HG03342 (cell line): Measurements from ENCODE around the gene APBA2.
"Not testable (repeated sequence)": the region's sequence is repeated elsewhere in the genome, so short reads cannot be mapped to it uniquely, and the experiment has no call there.

Experiments used
- ATAC-seq: cut with Tn5 transposase; IDR thresholded peaks from one replicate; pipeline ENCODE4 v1.9.1; 2021; ENCODE audit warnings: mild to moderate bottlenecking, moderate library complexity; ENCODE audit not compliant: unreplicated experiment

The APBA2 gene

GRCh38 chr15:28885630-28886430 is at the start of gene APBA2:
Gene APBA2 (plus strand): TSS chr15:28885974. CDS start chr15:29053885, 167,911 bp downstream.
- no peak for ATAC-seq

DNA sequence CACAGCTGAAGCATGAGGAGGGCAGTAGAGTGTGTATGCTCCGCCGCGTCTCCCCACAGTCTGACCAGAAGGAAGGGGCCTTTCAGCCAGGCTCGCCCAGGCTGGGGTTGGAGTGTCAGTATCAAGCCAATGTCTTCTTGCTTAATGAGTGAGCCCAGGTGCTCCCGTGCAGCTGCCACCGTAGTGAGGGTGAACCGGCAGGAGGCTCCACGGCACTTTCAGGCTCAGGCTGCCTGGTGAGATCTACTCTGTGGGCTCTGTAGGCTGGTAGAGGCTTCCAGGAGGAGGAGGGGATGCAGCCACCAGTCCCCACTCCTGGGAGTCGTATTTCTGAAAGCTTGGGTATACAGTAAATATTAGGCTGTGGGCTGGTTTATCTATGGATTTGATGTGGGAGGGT is 45.5 kb upstream of the APBA2 start:
- not testable (repeated sequence) for ATAC-seq

DNA sequence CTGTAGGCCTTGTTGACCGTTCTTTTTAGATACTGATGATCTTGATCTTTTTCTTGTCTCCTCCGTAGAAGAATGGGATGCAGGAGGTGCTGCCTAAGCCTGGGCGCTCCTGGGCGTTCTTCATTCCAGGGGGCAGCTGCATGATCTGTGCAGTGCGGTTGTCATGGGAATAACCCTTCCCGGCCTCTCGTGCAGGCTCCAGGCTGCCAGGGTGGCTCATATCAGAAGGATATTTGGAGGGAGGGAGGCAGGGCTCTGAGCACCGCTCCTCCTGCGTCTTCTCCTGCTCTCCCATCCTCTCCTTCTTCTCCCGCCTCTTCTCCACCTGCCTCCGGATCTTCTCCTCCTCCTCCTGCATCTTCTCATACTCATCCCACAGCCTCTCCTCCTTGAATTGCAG is 43.6 kb upstream of the APBA2 start:
- not testable (repeated sequence) for ATAC-seq

- not testable (repeated sequence) for ATAC-seq
Measured at GRCh38 chr15:28843520-28843919, 42.3 kb upstream of the APBA2 start.

DNA sequence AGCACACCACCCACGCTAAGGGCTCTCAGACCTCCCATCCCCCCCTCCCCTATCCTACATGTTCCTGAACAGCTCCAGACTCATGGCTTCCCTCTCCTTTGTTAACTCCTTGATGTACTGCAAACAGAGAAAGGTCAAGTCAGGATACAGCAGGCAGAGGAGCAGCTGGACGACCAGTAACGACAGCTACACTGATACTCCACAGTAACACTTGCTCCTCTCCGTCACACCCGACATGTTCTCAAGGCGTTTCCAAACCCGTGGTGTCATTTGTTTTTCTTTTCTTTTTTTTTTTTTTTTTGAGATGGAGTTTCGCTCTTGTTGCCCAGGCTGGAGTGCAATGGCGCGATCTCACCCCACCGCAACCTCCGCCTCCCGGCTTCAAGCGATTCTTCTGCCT is 41.6 kb upstream of the APBA2 start:
- ATAC-seq = not testable (repeated sequence)

DNA sequence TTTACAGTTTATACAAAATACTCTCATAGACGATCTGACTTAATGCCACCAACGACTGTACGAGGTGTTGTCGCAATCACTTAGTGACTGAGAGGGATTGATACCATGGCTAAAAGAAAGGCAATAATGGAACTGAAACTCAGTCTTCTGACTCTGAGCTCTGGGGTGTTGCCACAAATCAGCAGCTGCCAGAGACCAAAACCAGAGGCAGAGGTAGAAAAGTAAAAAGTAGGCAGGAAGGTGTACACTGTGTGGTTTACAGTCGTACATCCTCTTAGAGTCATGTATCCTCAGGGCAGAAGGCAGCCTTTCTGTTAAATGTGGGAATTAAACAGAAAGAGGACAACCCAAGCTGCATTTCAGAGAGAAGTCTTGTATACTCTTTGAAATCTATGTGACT is 38.5 kb upstream of the APBA2 start:
- ATAC-seq = not testable (repeated sequence)

GRCh38 chr15:28847959-28848358 is 37.8 kb upstream of the APBA2 start:
- not testable (repeated sequence) for ATAC-seq

DNA sequence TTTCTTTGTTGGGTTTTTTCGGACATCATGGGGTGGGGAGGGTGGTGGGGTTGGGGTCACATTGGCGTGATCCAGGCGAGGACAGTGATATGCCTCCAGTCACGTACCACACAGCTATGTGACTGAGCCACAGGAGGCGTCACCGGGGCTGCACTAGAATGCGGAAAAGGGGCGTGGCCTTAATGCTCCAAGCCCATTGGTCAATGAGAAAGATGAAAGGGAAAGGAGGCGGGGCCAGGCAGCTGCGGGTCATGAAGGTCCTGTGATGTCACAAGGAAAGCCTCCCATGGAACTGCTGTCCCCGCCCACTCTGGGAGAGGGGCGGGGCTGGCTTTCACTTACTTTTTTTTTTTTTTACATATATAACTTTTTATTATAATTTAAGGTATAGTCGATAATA is 37.3 kb upstream of the APBA2 start, which contains the start of gene GOLGA6L7:
GOLGA6L7 (minus strand) TSS at position 124 of the 400 bp plus-strand sequence; CDS start at position 29, 95 bp downstream.
- ATAC-seq = not testable (repeated sequence)

GRCh38 chr15:28849271-28849670 is 36.5 kb upstream of the APBA2 start:
- ATAC-seq = not testable (repeated sequence)

DNA sequence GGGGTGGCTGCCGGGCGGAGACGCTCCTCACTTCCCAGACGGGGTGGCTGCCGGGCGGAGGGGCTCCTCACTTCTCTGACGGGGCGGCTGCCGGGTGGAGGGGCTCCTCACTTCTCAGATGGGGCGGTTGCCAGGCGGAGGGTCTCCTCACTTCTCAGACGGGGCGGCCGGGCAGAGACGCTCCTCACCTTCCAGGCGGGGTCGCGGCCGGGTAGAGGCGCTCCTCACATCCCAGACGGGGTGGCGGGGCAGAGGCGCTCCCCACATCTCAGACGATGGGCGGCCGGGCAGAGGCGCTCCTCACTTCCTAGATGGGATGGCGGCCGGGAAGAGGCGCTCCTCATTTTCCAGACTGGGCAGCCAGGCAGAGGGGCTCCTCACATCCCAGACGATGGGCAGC is 36.0 kb upstream of the APBA2 start:
- not testable (repeated sequence) for ATAC-seq

DNA sequence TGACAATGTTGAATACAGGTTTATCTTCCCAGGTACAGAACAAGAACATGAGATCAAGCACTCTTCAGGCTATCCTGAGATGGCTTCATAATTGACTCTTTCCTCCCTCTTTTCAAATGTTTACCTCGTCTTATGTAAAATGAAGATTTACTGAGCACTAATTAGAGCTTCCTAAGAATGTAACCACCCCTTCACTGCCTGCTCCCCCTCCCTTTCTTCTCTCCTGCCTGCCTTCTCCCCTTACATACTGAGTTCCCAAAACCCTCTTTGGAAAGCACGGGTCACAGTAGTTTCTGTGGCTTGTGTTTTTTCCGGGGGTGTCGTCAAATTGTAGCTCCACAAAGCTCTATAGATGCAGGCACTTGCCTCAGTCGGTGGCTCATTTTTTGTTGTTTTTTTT is 32.1 kb upstream of the APBA2 start:
- ATAC-seq = not testable (repeated sequence)

GRCh38 chr15:28854578-28854977 is 31.2 kb upstream of the APBA2 start:
- ATAC-seq = not testable (repeated sequence)

GRCh38 chr15:28861031-28861534 is 24.7 kb upstream of the APBA2 start:
- ATAC-seq = no peak

- not testable (repeated sequence) for ATAC-seq
Measured at GRCh38 chr15:28861589-28862293, 24.0 kb upstream of the APBA2 start.

GRCh38 chr15:28868744-28869345 is 16.9 kb upstream of the APBA2 start:
- no peak for ATAC-seq

- ATAC-seq = no peak
Measured at GRCh38 chr15:28871168-28871567, 14.6 kb upstream of the APBA2 start.

- no peak for ATAC-seq
Measured at GRCh38 chr15:28873006-28873405, 12.8 kb upstream of the APBA2 start.

GRCh38 chr15:28873585-28874190 is 12.1 kb upstream of the APBA2 start:
- no peak for ATAC-seq

DNA sequence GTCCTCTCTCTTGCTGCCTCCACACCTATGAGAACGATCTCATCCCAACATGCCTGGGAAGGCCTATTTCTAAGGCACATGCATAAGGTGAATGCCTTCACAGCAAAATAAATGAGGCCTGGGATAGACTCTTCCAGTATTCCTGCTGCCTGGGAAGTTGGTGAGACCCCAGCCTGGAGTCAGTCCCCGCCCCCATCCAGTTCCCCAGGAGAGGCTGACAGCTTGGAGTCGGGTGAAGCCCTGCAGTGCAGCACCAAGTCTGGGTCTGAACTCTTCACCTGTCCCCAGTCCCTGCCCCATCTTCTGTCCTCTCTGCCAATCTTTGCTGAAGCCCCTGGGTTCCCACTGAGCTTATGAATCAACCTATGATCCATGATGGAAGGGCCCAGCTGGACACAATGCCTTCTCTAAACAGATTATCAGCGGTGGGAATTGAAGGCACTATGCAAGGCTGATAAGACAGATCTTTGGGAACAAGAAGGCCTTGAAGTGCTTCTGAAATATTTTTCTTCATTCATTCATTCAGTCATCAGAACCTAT is 10.2 kb upstream of the APBA2 start:
- ATAC-seq = no peak

DNA sequence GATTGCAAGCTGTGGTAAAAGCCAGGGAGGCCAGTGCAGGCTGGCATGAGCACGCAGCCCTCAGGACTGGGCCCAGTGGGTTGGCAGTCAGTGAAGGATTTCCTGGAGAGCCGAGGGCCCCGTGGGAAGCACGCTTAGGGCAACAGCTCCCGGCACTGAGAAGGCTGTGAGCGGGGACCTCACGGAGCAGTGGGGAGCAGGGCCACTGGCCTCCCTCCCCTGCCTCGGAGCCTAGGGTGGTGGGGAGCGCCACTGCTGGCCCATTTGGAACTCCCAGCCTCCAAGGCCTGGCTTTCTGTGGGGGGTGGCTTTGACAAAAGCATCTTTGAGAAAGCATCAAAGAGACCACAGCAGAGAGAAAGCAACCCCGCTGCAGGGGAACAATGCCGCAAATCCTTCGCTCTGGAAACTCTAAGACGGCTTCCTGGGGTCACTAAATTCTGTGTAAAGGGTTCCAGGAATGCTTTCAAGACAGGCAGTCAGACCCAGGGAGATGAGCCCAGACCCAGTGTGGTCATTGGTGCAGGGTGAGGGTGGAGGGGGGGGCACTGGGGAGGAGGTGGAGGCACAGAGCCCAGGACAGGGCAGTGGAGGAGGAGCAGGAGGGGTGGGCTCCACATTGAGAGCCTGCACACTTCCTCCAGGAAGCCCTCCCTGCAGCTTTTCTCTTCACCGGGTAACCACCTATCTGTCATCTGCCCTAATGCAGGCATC is 9.5 kb upstream of the APBA2 start:
- ATAC-seq = no peak
